ENCODE measurements around the gene GABRR1.

The GABRR1 gene

GRCh38 chr6:89215391-89215790 lies 1.8 kb downstream of the GABRR1 start:
- no peak for DNase-seq

- no peak for DNase-seq
Observed at GRCh38 chr6:89214197-89214596, 3.0 kb downstream of the GABRR1 start.

- no peak for DNase-seq
Observed at GRCh38 chr6:89212472-89212871, 4.7 kb downstream of the GABRR1 start.

- no peak for DNase-seq
Observed at GRCh38 chr6:89209457-89209856, 7.7 kb downstream of the GABRR1 start.

- no peak for DNase-seq
Observed at GRCh38 chr6:89208551-89208950, 8.6 kb downstream of the GABRR1 start.

GRCh38 chr6:89205819-89206218 lies 11.3 kb downstream of the GABRR1 start:
- no peak for DNase-seq

GRCh38 chr6:89204096-89204495 lies 13.1 kb downstream of the GABRR1 start:
- DNase-seq, result no peak

- DNase-seq, result no peak
Observed at GRCh38 chr6:89200706-89201215, 16.4 kb downstream of the GABRR1 start.

- DNase-seq, result no peak
Observed at GRCh38 chr6:89199579-89199978, 17.6 kb downstream of the GABRR1 start.

- no peak for DNase-seq
Observed at GRCh38 chr6:89198235-89198634, 18.9 kb downstream of the GABRR1 start.

GRCh38 chr6:89197141-89197540 lies 20.0 kb downstream of the GABRR1 start:
- DNase-seq, result no peak

GRCh38 chr6:89194559-89194958 lies 22.6 kb downstream of the GABRR1 start:
- DNase-seq, result no peak

- DNase-seq, result no peak
Observed at GRCh38 chr6:89190741-89191140, 26.4 kb downstream of the GABRR1 start.

GRCh38 chr6:89187504-89187903 lies 29.7 kb downstream of the GABRR1 start:
- DNase-seq, result no peak

- no peak for DNase-seq
Observed at GRCh38 chr6:89186762-89187161, 30.4 kb downstream of the GABRR1 start.

GRCh38 chr6:89184344-89184743 lies 32.8 kb downstream of the GABRR1 start:
- no peak for DNase-seq

- no peak for DNase-seq
Observed at GRCh38 chr6:89183294-89183693, 33.9 kb downstream of the GABRR1 start.

- no peak for DNase-seq
Observed at GRCh38 chr6:89180971-89181370, 36.2 kb downstream of the GABRR1 start.

GRCh38 chr6:89180112-89180511 lies 37.0 kb downstream of the GABRR1 start:
- DNase-seq, result no peak

GRCh38 chr6:89173634-89174033 lies 43.5 kb downstream of the GABRR1 start:
- DNase-seq, result no peak

- no peak for DNase-seq
Observed at GRCh38 chr6:89172131-89172530, 45.0 kb downstream of the GABRR1 start.

- no peak for DNase-seq
Observed at GRCh38 chr6:89162047-89162371, 55.1 kb downstream of the GABRR1 start.

GRCh38 chr6:89161326-89162046 lies 55.7 kb downstream of the GABRR1 start:
- no peak for DNase-seq

GRCh38 chr6:89160331-89161092 lies 56.6 kb downstream of the GABRR1 start:
- DNase-seq, result no peak

Measured in suppressor macrophage treated with lipopolysaccharide for 1 hour (primary cell).